Astrocyte of the spinal cord (primary cell): ENCODE results near the gene ADARB2.
"Not testable (repeated sequence)": the region's sequence is repeated elsewhere in the genome, so short reads cannot be mapped to it uniquely, and the experiment has no call there.

Experiments used
- DNase-seq: peaks from one replicate; pipeline ENCODE4 v3.0.0; 2011; ENCODE audit warnings: low read depth, low spot score
- H3K4me3 ChIP-seq: 2 replicates; pipeline ENCODE4 v1.5.1; 2011; ENCODE audit warnings: low read depth, mild to moderate bottlenecking, low read length, moderate library complexity
- CTCF ChIP-seq: IDR thresholded peaks from 2 replicates; pipeline ENCODE4 v1.5.1; 2012; ENCODE audit warnings: low read depth, mild to moderate bottlenecking, low read length, inconsistent platforms
- in situ Hi-C: cut with HindIII; loops from 2 replicates; pipeline ENCODE4 v1.10.0; 2017; ENCODE audit warnings: low sequenced_read_pairs

The ADARB2 gene

GRCh38 chr10:1168763-1169162 lies 568.6 kb downstream of the ADARB2 start:
- TF ChIP-seq CTCF: no peak
- no peak for DNase-seq
- no peak overlapping the region for H3K4me3 ChIP-seq
- in situ Hi-C loops: no loop called here

- in situ Hi-C loops: no loop called here
- DNase-seq: no peak
- no peak overlapping the region for H3K4me3 ChIP-seq
- no peak for TF ChIP-seq CTCF
Observed at GRCh38 chr10:1166828-1167275, 570.5 kb downstream of the ADARB2 start.

- no peak for TF ChIP-seq CTCF
- in situ Hi-C loops: no loop called here
- H3K4me3 ChIP-seq: no peak overlapping the region
- DNase-seq: no peak
Observed at GRCh38 chr10:1166101-1166827, 571.1 kb downstream of the ADARB2 start.

- H3K4me3 ChIP-seq: no peak overlapping the region
- no peak for TF ChIP-seq CTCF
- in situ Hi-C loops: no loop called here
- DNase-seq: no peak
Observed at GRCh38 chr10:1163831-1164230, 573.5 kb downstream of the ADARB2 start.

GRCh38 chr10:1163204-1163660 lies 574.1 kb downstream of the ADARB2 start:
- H3K4me3 ChIP-seq: no peak overlapping the region
- TF ChIP-seq CTCF: no peak
- in situ Hi-C loops: no loop called here
- no peak for DNase-seq

GRCh38 chr10:1162481-1163203 lies 574.7 kb downstream of the ADARB2 start:
- no peak for TF ChIP-seq CTCF
- DNase-seq: no peak
- in situ Hi-C loops: no loop called here
- no peak overlapping the region for H3K4me3 ChIP-seq

- DNase-seq, H3K4me3 ChIP-seq, in situ Hi-C loops: not testable (repeated sequence)
Observed at GRCh38 chr10:1161315-1161673, 576.0 kb downstream of the ADARB2 start.
